SKM-1 treated with dmso at 0.1 percent for 144 hours (cell line): ENCODE measurements around the gene TLDC2.
"Not testable (repeated sequence)": the region's sequence is repeated elsewhere in the genome, so short reads cannot be mapped to it uniquely, and the experiment has no call there.

Source experiments
- DNase-seq: peaks from one replicate; lab custom pipeline; 2025; ENCODE audit not compliant: unreplicated experiment; lab: John Stamatoyannopoulos, UW

The TLDC2 gene

DNA sequence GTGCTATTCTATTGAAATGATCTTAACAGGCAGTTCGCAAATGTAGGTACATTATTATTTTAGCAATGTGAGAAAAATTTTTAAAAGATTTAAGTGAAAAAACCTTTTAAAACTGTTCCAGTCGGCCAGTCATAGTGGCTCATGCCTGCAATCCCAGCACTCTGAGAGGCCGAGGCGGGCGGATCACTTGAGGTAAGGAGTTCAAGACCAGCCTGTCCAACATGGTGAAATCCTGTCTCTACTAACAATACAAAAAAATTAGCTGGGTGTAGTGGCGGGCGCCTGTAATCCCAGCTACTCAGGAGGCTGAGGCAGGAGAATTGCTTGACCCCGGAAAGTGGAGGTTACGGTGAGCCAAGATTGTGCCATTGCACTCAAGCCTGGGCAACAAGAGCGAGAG, 29.6 kb downstream of the TLDC2 start:
- not testable (repeated sequence) for DNase-seq

GRCh38 chr20:36906086-36906485, 30.1 kb downstream of the TLDC2 start:
- DNase-seq = not testable (repeated sequence)

- DNase-seq = no peak
These were observed 32.7 kb downstream of the TLDC2 start for GRCh38 chr20:36908603-36909002.

DNA sequence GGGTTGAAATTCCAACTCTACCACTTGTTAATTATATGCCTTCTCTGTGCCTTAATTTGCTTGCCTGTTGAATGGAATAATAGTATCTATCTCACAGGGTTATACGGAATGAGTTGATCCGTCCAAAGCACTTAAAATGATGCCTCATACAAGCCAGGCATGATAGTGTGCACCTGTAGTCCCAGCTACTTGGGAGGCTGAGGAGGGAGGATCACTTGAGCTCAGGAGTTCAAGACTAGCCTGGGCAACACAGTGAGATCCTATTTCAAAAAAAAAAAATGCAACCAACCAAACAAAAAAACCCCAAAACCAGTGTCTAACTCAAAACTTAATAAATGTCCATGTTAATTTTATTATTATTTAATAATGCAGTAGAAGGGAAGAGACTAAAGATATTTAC, 40.3 kb downstream of the TLDC2 start:
- DNase-seq = no peak

- DNase-seq = no peak
These were observed 41.3 kb downstream of the TLDC2 start for GRCh38 chr20:36917240-36917639.

DNA sequence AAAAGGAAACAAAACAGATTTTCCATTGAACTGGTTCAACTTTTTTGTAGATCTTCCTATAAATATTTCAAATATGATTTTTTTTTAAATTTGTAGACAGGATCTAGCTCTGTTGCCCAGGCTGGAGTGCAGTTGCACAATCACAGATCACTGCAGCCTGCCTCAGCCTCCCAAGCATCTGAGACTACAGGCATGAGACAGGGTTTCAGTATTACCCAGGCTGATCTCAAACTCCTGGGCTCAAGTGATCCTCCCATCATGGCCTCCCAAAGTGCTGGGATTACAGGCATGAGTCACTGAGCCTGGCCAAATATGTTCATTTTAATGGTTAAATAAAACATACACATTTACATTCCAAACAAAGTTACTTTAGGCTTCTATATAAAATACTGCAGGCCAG, 42.0 kb downstream of the TLDC2 start:
- no peak for DNase-seq

DNA sequence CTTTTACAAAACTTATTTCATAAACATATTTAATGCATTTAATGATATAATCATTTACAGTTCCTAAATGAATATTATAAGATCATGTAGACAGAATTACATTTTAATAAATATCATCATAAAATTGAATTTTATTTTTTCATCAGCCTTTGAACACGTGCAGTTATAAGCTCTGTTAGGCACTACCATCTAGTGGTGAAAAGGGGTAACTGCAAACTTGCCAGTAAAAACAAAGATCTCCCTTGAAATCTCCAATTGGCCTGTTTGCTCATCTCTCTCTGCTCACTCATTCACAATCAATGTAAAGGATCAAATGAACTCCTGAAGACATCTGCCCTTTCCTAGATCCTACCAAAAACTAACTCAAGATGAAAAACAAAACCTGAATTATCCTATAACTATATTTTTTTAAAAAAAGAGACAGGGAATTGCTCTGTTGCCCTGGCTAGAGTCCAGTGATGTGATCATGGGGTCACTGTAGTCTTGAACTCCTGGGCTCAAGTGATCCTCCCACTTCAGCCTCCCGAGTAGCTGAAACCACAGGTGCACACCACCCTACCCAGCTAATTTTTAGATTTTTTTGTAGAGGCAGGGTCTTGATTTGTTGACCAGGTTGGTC, 43.9 kb downstream of the TLDC2 start:
- DNase-seq = peak; percentile 74

GRCh38 chr20:36920334-36920730, 44.4 kb downstream of the TLDC2 start:
- DNase-seq = no peak

DNA sequence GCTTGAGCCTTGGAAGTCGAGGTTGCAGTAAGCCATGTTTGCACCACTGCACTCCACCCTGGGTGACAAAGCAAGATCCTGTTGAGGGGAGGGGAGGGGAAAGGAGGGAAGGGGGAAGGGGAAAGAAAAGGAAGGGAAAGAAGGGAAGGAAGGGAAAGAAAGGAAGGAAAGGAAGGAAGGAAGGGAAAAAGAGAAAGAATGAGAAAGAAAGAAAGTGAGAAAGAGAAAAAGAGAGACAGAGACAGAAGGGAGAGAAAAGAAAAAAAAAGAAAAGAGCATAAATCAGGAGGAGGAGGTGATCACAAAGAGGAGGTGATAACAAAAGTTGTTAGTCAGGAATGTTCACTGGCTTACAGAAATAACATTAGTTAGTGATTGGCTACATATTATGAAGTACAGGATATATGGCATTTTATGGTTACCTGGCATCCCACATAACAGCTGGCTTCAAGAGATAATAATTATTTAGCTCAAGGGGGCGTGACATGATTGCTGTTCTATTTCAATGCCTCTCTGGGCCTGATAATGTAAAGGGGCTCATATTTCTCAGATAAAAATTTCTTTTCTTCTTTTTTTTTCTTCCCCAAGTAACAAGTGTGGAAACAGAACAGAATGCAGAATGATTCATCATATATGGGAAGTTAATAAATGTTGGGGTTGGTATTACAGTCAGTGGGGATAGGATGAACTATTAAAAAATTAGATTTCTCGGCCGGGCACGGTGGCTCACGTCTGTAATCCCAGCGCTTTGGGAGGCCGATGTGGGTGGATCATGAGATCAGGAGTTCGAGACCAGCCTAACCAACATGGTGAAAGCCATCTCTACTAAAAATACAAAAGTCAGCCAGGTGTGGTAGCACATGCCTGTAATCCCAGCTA, 48.5 kb downstream of the TLDC2 start:
- DNase-seq = no peak

GRCh38 chr20:36925234-36925633, 49.3 kb downstream of the TLDC2 start:
- DNase-seq = no peak

DNA sequence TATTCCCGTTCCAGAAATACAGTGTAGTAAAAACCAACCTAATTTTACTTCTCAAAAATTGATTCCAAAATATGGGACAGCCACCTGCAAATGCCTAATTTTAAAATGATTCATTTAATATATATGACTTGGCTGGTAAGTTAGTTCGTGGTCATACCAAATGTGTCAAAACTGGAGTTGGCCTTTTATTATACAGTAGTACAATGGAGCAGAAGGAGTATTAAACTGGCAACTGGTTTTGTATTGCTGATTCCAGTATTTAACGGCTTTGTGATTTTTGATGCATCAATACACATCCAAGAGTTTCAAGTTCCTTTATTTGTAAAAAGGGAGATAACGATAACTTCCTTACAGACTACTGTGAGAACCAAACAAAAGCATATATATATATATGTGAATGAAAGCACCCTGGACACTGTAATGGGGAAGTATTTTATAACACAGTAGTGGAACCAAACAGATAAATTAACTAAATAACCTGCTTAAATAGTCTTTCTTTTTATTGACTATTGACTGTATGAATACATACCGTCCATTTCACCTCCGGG, 50.8 kb downstream of the TLDC2 start:
- no peak for DNase-seq

- no peak for DNase-seq
These were observed 51.8 kb downstream of the TLDC2 start for GRCh38 chr20:36927704-36928103.

- DNase-seq = no peak
These were observed 53.4 kb downstream of the TLDC2 start for GRCh38 chr20:36929290-36929689.

GRCh38 chr20:36929691-36930090, 53.8 kb downstream of the TLDC2 start:
- no peak for DNase-seq

DNA sequence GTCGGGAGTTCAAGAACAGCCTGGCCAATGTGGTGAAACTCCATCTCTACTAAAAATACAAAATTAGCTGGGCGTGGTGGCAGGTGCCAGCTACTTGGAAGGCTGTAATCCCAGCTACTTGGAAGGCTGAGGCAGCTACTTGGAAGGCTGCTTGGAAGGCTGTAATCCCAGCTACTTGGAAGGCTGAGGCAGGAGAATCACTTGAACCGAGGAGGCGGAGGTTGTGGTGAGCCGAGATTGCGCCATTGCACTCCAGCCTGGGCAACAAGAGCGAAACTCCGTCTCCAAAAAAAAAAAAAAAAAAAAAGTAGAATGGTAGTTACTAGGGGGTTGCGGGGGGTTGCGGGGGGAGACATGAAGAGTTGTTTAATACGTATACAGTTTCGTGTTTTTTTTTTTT, 56.1 kb downstream of the TLDC2 start:
- DNase-seq = not testable (repeated sequence)

DNA sequence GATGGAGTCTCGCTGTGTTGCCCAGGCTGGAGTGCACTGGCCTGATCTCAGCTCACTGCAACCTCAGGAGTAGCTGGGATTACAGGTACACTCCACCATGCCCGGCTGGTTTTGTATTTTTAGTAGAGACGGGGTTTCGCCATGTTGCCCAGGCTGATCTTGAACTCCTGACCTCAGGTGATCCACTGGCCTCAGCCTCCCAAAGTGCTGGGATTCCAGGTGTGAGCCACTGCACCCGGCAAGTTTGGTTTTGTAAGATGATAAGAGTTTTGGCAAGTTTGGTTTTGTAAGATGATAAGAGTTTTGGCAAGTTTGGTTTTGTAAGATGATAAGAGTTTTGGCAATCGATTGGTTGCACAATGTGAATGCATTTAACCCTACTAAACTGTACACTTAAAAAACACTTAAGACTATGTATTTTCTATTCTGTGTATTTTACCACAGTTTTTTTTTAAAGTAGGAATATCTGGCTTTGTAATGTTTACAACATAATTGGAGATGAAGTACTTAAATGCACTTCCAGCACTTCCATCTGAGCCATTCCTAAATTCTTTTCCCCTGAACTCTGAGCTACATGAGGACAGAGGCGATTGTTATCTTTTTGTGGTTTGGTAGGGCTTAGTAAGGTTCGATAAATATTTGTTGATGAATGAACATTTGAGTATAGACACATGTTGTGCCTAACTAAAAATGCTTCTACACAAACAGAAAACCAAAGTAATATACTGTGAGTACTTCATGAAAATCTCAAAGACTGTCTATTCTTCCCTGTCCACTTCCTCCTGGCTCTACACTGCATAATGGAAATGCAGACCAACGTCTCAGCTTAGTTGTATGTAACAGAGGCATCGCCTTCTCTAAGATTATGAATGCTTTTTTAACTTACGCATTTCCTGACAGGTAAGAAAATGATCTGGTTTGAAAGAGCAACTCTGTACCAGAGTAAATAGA, 56.8 kb downstream of the TLDC2 start:
- DNase-seq = no peak

GRCh38 chr20:36933571-36933970, 57.6 kb downstream of the TLDC2 start:
- not testable (repeated sequence) for DNase-seq

DNA sequence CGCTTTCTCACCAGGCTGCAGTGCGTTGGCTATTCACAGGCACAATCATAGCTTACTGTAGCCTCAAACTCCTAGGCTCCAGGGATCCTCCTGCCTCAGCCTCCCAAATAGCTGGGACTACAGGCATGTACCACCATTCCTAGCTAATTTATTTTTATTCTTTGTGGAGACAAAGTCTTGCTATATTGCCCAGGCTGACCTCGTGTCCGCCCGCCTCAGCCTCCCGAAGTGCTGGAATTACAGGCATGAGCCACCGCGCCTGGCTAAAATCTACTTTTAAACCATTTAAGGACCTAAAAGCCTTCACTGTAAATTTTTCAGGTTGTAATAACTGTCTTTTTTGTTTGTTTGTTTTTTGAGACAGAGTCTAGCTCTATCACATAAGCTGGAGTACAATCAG, 60.4 kb downstream of the TLDC2 start:
- no peak for DNase-seq

DNA sequence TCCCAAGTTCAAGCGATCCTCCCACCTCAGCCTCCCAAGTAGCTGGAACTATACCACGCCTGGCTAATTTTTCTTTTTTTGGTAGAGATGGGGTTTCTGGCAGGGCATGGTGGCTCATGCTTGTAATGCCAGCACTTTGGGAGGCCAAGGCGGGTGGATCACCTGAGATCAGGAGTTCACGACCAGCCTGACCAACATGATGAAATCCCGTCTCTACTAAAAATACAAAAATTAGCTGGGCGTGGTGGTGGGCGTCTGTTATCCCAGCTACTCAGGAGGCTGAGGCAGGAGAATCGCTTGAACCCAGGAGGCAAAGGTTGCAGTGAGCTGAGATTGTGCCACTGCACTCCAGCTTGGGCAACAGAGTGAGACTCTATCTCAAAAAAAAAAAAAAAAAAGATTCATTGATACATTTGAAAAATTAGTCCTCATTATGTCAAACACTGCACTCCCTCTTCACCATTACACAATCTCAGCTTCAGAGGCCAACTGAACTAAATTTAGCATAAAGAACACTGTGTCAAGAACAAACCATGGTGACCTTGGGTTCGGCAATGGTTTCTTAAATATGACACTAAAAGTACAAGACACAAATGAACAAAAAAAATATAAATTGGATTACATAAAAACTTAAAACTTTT, 60.9 kb downstream of the TLDC2 start:
- not testable (repeated sequence) for DNase-seq

- DNase-seq = no peak
These were observed 61.4 kb downstream of the TLDC2 start for GRCh38 chr20:36937402-36937770.

DNA sequence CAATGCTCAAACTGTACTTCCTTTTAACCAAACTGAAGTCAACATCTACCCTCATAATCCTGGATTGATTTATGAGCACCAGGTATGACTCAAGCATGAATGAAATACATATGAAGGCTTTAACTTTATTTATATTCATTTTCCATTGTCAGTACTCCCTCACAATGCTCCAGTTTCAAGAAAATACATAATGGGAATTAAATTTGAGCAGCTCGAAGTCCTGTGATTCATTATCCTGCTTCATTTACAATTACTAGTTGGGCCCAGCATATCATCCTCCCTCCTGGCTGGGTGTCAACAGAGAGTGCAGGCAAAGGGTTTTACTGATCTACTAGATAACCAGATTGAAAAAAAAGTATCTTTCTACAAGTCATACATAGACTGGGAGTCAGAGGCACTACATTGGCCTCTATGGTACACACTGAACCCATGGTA, 65.5 kb downstream of the TLDC2 start:
- no peak for DNase-seq
